H7 (cell line): ENCODE measurements around the gene ALKBH6. TPM values are rescaled to one million over a fixed set of nuclear protein-coding genes. Genes with fewer than 3 reads are reported as not detected.
"Not testable (repeated sequence)": the region's sequence is repeated elsewhere in the genome, so short reads cannot be mapped to it uniquely, and the experiment has no call there.

Experiments used
- DNase-seq: peaks from one replicate; pipeline ENCODE4 v3.0.0; 2012
- H3K27me3 ChIP-seq: 2 replicates; pipeline ENCODE4 v1.6.0; 2011; ENCODE audit warnings: mild to moderate bottlenecking, low read length; ENCODE audit not compliant: control insufficient read depth, insufficient read depth
- H3K36me3 ChIP-seq: replicated peaks from 2 replicates; pipeline ENCODE4 v1.5.1; 2011; ENCODE audit warnings: low read length; ENCODE audit not compliant: control insufficient read depth, insufficient read depth
- H3K4me3 ChIP-seq: 2 replicates; pipeline ENCODE4 v1.5.1; 2011; ENCODE audit warnings: low read depth, mild to moderate bottlenecking, control low read depth, low read length, moderate library complexity; ENCODE audit not compliant: insufficient read depth
- total RNA-seq: library from RNA; depleted of rRNA; stranded (reverse); fragments of >200 nt; shearing (Covaris generic); gene quantifications from 2 replicates; pipeline ENCODE4 v1.2.3, GENCODE V29; 2014

The ALKBH6 gene
- total RNA-seq, 1 experiment from 2014 or later = 21.9 TPM

- DNase-seq = no peak
- Histone ChIP-seq H3K36me3 (no peaks in the 10 kb centered on the region), H3K27me3 (peaks cover 2% of the 10 kb centered on the region; the same call in 1 of the 2 replicates), H3K4me3 (no peak overlapping the region)
Observed at GRCh38 chr19:35991731-35992450, 22.1 kb downstream of the ALKBH6 start.

GRCh38 chr19:35990771-35991730 is 23.0 kb downstream of the ALKBH6 start:
- DNase-seq = no peak
- Histone ChIP-seq H3K4me3 (no peak overlapping the region), H3K36me3 (no peaks in the 10 kb centered on the region), H3K27me3 (peaks cover 7% of the 10 kb centered on the region)

GRCh38 chr19:35990156-35990555 is 23.9 kb downstream of the ALKBH6 start:
- peaks cover 9% of the 10 kb centered on the region for H3K27me3 ChIP-seq
- no peaks in the 10 kb centered on the region for H3K36me3 ChIP-seq
- DNase-seq = no peak
- no peak overlapping the region for H3K4me3 ChIP-seq

DNA sequence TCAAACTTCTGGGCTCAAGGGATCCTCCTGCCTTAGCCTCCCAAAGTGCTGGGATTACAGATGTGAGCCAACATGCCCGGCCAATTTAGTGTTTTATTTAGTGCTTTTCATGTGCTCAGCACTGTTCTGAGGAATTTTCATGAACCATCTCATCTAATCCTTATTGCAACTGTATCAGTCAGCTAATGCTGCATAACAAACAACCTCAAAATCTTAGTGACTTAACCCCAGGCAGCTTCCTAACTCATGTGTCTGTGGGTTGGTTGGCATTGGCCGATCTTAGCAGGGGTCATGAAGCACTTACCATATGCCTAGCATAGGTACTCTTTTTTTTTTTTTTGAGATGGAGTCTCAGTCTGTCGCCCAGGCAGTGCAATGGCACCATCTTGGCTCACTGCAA is 25.2 kb downstream of the ALKBH6 start:
- H3K27me3 ChIP-seq = peaks cover 9% of the 10 kb centered on the region
- H3K4me3 ChIP-seq = no peak overlapping the region
- no peak for DNase-seq
- H3K36me3 ChIP-seq = no peaks in the 10 kb centered on the region

DNA sequence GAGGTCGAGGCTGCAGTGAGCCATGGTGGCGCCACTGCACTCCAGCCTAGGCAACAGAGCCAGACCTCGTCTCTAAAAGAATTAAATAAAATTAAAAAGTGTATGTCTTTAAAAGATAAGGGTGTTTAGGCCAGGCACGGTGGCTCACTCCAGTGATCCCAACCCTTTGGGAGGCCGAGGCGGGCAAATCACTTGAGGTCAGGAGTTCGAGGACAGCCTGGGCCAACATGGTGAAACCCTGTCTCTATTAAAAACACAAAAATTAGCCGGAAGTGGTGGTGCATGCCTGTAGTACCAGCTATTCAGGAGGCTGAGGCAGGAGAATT is 26.5 kb downstream of the ALKBH6 start:
- Histone ChIP-seq H3K36me3 (no peaks in the 10 kb centered on the region), H3K27me3 (peaks cover 9% of the 10 kb centered on the region), H3K4me3 (peak overlapping the region; percentile 39)
- no peak for DNase-seq

GRCh38 chr19:35986664-35987570 is 27.1 kb downstream of the ALKBH6 start:
- DNase-seq = peak; percentile 90
- peak overlapping the region; percentile 39 for H3K4me3 ChIP-seq
- H3K27me3 ChIP-seq = peaks cover 9% of the 10 kb centered on the region
- H3K36me3 ChIP-seq = no peaks in the 10 kb centered on the region

DNA sequence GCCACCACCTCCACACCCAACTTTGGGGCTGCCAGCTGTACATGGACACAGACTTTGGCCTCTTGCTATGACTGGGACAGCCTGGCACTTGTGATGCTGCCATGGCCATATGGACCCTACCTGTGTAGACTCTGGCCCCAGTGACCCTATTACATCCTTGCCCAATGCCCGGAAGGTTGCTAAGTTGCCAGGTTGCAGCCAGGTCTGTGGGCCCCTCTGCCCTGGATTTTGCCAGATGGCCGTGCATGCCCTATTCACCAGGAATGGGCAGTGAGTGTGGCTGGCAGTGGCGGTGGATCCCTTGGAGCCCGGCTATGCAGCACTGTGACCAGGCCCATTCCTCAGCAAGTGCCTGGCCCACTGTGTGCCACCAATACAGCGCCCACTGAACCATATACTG is 27.9 kb downstream of the ALKBH6 start:
- H3K27me3 ChIP-seq = peaks cover 9% of the 10 kb centered on the region
- H3K4me3 ChIP-seq = no peak overlapping the region
- H3K36me3 ChIP-seq = no peaks in the 10 kb centered on the region
- DNase-seq = no peak

DNA sequence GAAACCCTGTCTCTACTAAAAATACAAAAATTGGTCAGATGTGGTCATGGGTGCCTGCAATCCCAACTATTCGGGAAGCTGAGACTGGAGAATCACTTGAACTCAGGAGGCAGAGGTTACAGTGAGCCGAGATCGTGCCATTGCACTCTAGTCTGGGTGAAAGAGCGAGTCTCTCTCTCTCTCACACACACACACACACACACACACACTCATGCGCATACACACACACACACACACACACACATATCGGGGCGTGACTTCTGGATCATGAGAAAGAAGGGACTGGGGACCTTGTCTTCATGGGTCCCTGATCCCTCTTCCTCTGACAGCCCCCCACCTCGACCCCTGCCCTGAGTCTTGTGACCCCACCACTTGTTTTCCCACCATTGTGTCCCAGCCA is 30.8 kb downstream of the ALKBH6 start:
- DNase-seq = no peak
- Histone ChIP-seq H3K36me3 (no peaks in the 10 kb centered on the region), H3K4me3 (no peak overlapping the region), H3K27me3 (peaks cover 7% of the 10 kb centered on the region)

DNA sequence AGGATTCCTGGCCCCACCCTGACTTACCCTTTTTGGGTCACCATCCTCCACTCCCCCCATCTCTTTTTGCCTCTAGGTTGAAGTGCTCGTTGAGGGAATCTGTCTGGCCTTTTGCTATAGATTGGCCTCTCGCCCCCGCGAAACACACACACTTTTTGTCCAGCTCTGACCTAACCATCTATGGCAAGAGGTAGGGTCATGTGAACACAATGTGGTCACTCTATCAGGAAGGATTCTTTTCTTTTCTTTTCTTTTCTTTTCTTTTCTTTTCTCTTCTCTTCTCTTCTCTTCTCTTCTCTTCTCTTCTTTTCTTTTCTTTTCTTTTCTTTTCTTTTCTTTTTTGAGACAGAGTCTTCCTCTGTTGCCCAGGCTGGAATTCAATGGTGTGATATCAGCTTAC is 33.0 kb downstream of the ALKBH6 start:
- not testable (repeated sequence) for H3K4me3 ChIP-seq, H3K27me3 ChIP-seq, DNase-seq, H3K36me3 ChIP-seq

DNA sequence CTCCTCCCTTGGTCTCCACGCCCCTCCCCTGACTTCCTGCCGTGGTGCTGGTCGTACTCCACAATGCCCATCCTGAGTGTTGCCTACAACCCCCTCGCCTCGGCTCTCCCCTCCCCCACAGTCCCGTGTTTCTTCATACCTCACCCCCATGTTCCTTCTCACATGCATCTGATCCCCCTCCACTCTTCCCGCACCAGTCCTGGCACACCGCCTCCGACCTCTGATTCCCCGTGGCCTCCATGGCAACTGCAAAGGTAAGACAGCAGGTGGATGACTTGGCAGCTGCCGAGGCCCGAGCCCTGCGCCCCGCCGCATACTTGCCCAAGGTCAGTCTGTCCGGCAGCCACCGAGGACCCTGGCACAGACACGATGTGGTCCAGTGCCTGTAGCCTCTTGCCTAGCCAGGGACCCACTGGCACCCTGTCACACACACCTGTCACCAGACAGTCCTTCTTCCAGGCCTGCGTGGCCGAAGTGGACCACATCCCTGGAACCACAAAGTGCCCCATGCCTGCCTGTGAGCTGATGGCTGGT is 35.1 kb downstream of the ALKBH6 start:
- no peaks in the 10 kb centered on the region; the same call in 1 of the 2 replicates for H3K27me3 ChIP-seq
- H3K4me3 ChIP-seq = no peak overlapping the region
- no peak for DNase-seq
- no peaks in the 10 kb centered on the region for H3K36me3 ChIP-seq

DNA sequence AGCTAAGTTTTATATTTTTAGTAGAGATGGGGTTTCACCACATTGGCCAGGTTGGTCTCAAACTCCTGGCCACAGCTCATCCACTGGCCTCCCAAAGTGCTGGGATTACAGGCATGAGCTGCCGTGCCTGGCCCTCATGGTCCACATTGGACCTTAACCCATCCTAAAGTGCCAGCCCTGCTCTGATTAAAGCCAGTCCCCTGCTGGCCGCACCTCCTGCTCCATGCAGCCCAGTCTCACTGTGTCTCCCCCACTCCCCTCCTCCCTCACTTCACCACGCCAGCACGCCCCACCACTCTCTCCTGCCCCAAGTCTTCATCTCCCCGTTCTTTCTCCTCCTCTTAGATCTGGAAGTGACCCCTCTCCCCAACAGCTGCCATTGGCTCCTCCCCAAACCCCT is 35.7 kb downstream of the ALKBH6 start:
- Histone ChIP-seq H3K4me3 (no peak overlapping the region), H3K36me3 (no peaks in the 10 kb centered on the region), H3K27me3 (no peaks in the 10 kb centered on the region; the same call in 1 of the 2 replicates)
- DNase-seq = no peak

- H3K36me3 ChIP-seq = no peaks in the 10 kb centered on the region
- DNase-seq = peak; percentile 94
- no peak overlapping the region for H3K4me3 ChIP-seq
- no peaks in the 10 kb centered on the region; the same call in 1 of the 2 replicates for H3K27me3 ChIP-seq
Observed at GRCh38 chr19:35977446-35978222, 36.4 kb downstream of the ALKBH6 start.

GRCh38 chr19:35975608-35976214 is 38.3 kb downstream of the ALKBH6 start:
- H3K27me3 ChIP-seq = no peaks in the 10 kb centered on the region; the same call in 1 of the 2 replicates
- H3K4me3 ChIP-seq = no peak overlapping the region
- DNase-seq = peak; percentile 86
- no peaks in the 10 kb centered on the region for H3K36me3 ChIP-seq
